Fibroblast of lung (primary cell): ENCODE measurements around the gene PJVK. TPM values are rescaled to one million over a fixed set of nuclear protein-coding genes. Genes with fewer than 3 reads are reported as not detected.

Experiments used
- DNase-seq, 2 donors: peaks; one replicate each; pipeline versions ENCODE4 v3.0.0 to v3.0.0-alpha.2; 2010; ENCODE audit warnings: low read depth in 2 of 2
- H2AFZ ChIP-seq: 2 replicates; pipeline ENCODE4 v1.5.1; 2012; ENCODE audit warnings: low read length, control low read depth, inconsistent platforms
- H3K27ac ChIP-seq: 2 replicates; pipeline ENCODE4 v1.5.1; 2011; ENCODE audit warnings: low read length, control low read depth; ENCODE audit not compliant: insufficient read depth
- H3K27me3 ChIP-seq: 2 replicates; pipeline ENCODE4 v1.5.1; 2011; ENCODE audit warnings: mild to moderate bottlenecking, low read length; ENCODE audit not compliant: control insufficient read depth, insufficient read depth
- H3K36me3 ChIP-seq: 2 replicates; pipeline ENCODE4 v1.5.1; 2011; ENCODE audit warnings: low read length; ENCODE audit not compliant: control insufficient read depth, insufficient read depth
- H3K4me1 ChIP-seq: 2 replicates; pipeline ENCODE4 v1.5.1; 2011; ENCODE audit warnings: low read length; ENCODE audit not compliant: control insufficient read depth, insufficient read depth; ENCODE audit errors: extremely low read depth
- H3K4me2 ChIP-seq: 2 replicates; pipeline ENCODE4 v1.5.1; 2011; ENCODE audit warnings: low read length, control low read depth; ENCODE audit not compliant: insufficient read depth; ENCODE audit errors: extremely low read depth
- H3K4me3 ChIP-seq, 4 experiments: fragments of 200-600 bp in 1 of 4; sonication (generic) in 1 of 4; replicated peaks in 1 of 4; 2 replicates each; pipeline ENCODE4 v1.5.1; 2011 to 2016; ENCODE audit warnings: low read length in 4 of 4, low read depth in 3 of 4, mild to moderate bottlenecking in 3 of 4, control low read depth in 2 of 4, inconsistent platforms in 1 of 4, mixed read lengths in 1 of 4; ENCODE audit not compliant: insufficient read depth in 1 of 4; ENCODE audit errors: control extremely low read depth in 1 of 4
- H3K79me2 ChIP-seq: 2 replicates; pipeline ENCODE4 v1.5.1; 2012; ENCODE audit warnings: mild to moderate bottlenecking, low read length, inconsistent platforms; ENCODE audit not compliant: control insufficient read depth, insufficient read depth
- H3K9ac ChIP-seq: 2 replicates; pipeline ENCODE4 v1.5.1; 2011; ENCODE audit warnings: mild to moderate bottlenecking, low read length, control low read depth; ENCODE audit not compliant: insufficient read depth
- H3K9me3 ChIP-seq: 2 replicates; pipeline ENCODE4 v1.5.1; 2012; ENCODE audit warnings: low read depth, low read length; ENCODE audit not compliant: control insufficient read depth, insufficient read depth
- H4K20me1 ChIP-seq: 2 replicates; pipeline ENCODE4 v1.5.1; 2011; ENCODE audit warnings: low read length; ENCODE audit not compliant: control insufficient read depth, insufficient read depth; ENCODE audit errors: extremely low read depth
- EZH2 ChIP-seq: IDR thresholded peaks from 2 replicates; pipeline ENCODE4 v1.5.1; 2012; ENCODE audit warnings: low read length, control low read depth, mild to moderate bottlenecking; ENCODE audit errors: missing control alignments
- polyA plus RNA-seq, 2 donors: library from polyadenylated mRNA; depleted of rRNA in 1 of 2; stranded (reverse) in 1 of 2; unstranded in 1 of 2; fragments of >200 nt; gene quantifications; 2 replicates each; pipeline ENCODE4 v1.2.1, GENCODE V29; 2011 to 2012; ENCODE audit warnings: missing spikeins in 1 of 2
- total RNA-seq: library from RNA; depleted of rRNA; stranded (reverse); fragments of >200 nt; gene quantifications from 2 replicates; pipeline ENCODE4 v1.2.1, GENCODE V29; 2014
- TF ChIP-seq, protein P1 (sequence below), 2 donors: IDR thresholded peaks in 1 of 2; conservative IDR thresholded peaks in 1 of 2; 1 replicate in 1 of 2; 2 replicates in 1 of 2; pipeline ENCODE4 v1.5.1; 2011 to 2012; ENCODE audit warnings: low read length in 2 of 2, control low read depth in 1 of 2, inconsistent platforms in 1 of 2, low read depth in 1 of 2, mild to moderate bottlenecking in 1 of 2

The PJVK gene
- total and polyA plus RNA-seq, 2 donors (not counting 1 experiment from before 2014, with no cell fraction given): 1.4 to 4.3 TPM

DNA sequence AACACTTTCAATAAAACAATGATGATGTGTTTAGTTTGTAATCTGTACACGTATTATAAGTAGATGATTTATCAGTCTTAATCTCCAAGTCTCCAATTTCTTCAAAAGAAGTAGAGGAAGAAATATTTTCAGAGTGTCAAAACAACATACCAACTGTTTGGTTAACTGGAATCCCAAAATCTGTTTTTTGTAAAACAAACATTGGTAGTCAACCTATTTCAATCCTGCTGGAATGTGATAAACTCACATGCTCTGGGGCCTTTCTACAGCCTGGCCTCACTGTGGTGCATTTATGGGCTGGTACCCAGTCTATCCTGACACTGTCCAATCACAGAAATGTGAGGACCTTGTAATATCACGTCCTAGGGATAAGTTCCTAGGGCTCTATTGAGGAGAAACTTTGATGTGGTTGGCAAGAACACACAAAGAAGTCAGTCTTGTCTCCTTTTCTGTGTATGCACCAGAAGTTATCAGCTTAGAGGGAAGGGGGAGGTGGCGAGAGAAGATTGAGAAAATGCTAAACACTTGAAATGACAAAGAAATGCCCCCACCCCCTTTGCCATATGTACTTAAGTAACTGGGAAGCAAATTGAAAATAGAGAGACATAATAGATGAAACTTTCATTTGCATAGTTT, 47.4 kb upstream of the PJVK start:
- H3K4me1 ChIP-seq: peaks cover 5% of the 10 kb centered on the region
- H3K27ac ChIP-seq: peak overlapping the region; percentile 17
- no peaks in the 10 kb centered on the region for H3K36me3 ChIP-seq
- H3K27me3 ChIP-seq: no peaks in the 10 kb centered on the region
- no peak overlapping the region for H3K9ac ChIP-seq
- TF ChIP-seq, protein P1, sequence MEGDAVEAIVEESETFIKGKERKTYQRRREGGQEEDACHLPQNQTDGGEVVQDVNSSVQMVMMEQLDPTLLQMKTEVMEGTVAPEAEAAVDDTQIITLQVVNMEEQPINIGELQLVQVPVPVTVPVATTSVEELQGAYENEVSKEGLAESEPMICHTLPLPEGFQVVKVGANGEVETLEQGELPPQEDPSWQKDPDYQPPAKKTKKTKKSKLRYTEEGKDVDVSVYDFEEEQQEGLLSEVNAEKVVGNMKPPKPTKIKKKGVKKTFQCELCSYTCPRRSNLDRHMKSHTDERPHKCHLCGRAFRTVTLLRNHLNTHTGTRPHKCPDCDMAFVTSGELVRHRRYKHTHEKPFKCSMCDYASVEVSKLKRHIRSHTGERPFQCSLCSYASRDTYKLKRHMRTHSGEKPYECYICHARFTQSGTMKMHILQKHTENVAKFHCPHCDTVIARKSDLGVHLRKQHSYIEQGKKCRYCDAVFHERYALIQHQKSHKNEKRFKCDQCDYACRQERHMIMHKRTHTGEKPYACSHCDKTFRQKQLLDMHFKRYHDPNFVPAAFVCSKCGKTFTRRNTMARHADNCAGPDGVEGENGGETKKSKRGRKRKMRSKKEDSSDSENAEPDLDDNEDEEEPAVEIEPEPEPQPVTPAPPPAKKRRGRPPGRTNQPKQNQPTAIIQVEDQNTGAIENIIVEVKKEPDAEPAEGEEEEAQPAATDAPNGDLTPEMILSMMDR (conservative IDR thresholded peaks at IDR 0.05 in 1 of 2, IDR thresholded peaks at IDR 0.05 in 1 of 2; ENCODE audit: low read depth in 1 of 2, low read length in 2 of 2): no peak
- no peak for TF ChIP-seq EZH2
- DNase-seq: no peak
- H3K79me2 ChIP-seq: no peaks in the 10 kb centered on the region
- H3K4me3 ChIP-seq: no peak overlapping the region
- peak overlapping the region; percentile 57 for H3K4me2 ChIP-seq
- H3K9me3 ChIP-seq: no peaks in the 10 kb centered on the region
- peak overlapping the region; percentile 10 for H2AFZ ChIP-seq
- H4K20me1 ChIP-seq: no peaks in the 10 kb centered on the region

DNA sequence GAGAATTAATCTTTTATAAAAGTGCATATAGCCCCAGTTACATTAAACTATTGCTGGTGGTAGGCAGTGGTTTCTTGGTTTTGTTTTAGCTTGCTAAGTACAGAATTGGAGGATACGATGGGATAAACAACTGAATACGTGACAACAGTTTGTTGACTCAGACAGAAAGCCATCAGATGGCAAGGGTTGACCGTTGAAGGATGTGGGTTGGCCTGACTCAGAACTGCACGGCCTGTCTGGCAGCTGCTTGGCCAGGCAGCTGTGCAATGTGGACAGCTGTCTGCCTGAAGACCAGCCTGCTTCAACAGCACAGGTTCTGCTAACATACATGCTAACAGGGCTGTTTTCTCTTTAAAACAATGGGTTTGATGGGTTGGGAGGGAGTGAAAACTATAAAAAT, 46.8 kb upstream of the PJVK start:
- Histone ChIP-seq H3K27ac (no peak overlapping the region), H3K9ac (no peak overlapping the region)

GRCh38 chr2:178409261-178409660, 41.9 kb upstream of the PJVK start:
- Histone ChIP-seq H3K79me2 (no peaks in the 10 kb centered on the region), H3K27me3 (no peaks in the 10 kb centered on the region), H3K4me2 (no peak overlapping the region), H3K4me3 (no peak overlapping the region), H4K20me1 (no peaks in the 10 kb centered on the region), H3K9me3 (no peaks in the 10 kb centered on the region), H3K36me3 (no peaks in the 10 kb centered on the region), H3K27ac (no peak overlapping the region), H3K9ac (no peak overlapping the region), H3K4me1 (peaks cover 2% of the 10 kb centered on the region), H2AFZ (no peak overlapping the region)
- TF ChIP-seq EZH2: no peak
- TF ChIP-seq, protein P1 (conservative IDR thresholded peaks at IDR 0.05 in 1 of 2, IDR thresholded peaks at IDR 0.05 in 1 of 2; ENCODE audit: low read depth in 1 of 2, low read length in 2 of 2): no peak
- DNase-seq: no peak

More for the DNA sequence above, 46.8 kb upstream of the PJVK start:
- H3K4me2 ChIP-seq: peak overlapping the region; percentile 57
- H3K4me3 ChIP-seq: no peak overlapping the region
- no peak for TF ChIP-seq EZH2
- TF ChIP-seq, protein P1 (conservative IDR thresholded peaks at IDR 0.05 in 1 of 2, IDR thresholded peaks at IDR 0.05 in 1 of 2; ENCODE audit: low read depth in 1 of 2, low read length in 2 of 2): no peak
- no peaks in the 10 kb centered on the region for H3K36me3 ChIP-seq
- peak; percentile 76 to 78 for DNase-seq
- no peaks in the 10 kb centered on the region for H4K20me1 ChIP-seq
- H2AFZ ChIP-seq: no peak overlapping the region
- no peaks in the 10 kb centered on the region for H3K79me2 ChIP-seq
- H3K4me1 ChIP-seq: peaks cover 5% of the 10 kb centered on the region
- H3K9me3 ChIP-seq: no peaks in the 10 kb centered on the region
- no peaks in the 10 kb centered on the region for H3K27me3 ChIP-seq
